PC-9 (cell line): ENCODE data around the gene ZBED4.

Source experiments
- EZH2 ChIP-seq: fragments of 200-600 bp; sonication (generic); IDR thresholded peaks from 2 replicates; pipeline ENCODE4 v1.8.0; 2017; ENCODE audit warnings: antibody characterized with exemption, low read depth
- TF ChIP-seq, protein P1 (sequence below): fragments of 200-600 bp; sonication (generic); conservative IDR thresholded peaks from 2 replicates; pipeline ENCODE4 v1.6.1; 2017; ENCODE audit warnings: mixed run types, antibody characterized with exemption, mild to moderate bottlenecking, moderate library complexity

DNA sequence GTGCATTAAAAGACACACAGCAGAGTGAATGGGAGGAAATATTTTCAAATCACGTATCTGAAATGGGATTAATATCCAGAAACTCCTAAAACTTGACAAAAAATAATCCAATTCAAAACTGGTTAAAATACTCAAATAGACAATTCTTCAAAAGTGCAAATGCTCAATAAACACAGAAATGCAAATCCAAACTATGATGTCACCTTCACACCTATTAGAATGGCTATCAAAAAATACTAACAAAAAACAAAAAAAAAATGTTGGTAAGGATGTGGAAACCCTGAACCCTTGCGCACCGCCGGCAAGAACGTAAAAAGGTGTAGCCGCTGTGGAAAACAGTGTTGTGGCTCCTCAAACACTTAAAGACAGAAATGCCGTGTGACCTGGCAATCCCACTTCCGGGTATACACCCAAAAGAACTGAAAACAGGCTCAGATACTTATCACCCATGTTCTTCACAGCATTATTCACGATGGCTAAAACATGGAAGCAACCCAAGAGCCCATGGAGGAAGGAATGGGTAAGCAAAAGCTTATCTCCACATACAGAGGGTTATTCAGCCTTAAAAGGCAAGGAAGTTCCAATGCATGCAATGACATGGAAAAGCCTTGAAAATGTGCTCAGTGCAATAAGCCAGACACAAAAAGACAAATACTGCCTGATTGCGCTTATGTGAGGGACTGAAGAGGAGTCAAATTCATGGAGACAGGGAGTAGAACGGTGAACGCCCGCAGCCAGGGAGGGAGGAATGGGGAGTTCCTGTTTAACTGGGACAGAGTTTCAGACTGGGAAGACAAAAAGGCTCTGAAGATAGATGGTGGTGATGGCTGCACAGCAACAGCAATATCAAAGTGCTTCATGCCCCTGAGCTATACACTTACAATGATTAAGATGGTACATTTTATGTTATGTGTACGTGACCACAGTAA is 45.6 kb upstream of the ZBED4 start:
- TF ChIP-seq, protein P1, sequence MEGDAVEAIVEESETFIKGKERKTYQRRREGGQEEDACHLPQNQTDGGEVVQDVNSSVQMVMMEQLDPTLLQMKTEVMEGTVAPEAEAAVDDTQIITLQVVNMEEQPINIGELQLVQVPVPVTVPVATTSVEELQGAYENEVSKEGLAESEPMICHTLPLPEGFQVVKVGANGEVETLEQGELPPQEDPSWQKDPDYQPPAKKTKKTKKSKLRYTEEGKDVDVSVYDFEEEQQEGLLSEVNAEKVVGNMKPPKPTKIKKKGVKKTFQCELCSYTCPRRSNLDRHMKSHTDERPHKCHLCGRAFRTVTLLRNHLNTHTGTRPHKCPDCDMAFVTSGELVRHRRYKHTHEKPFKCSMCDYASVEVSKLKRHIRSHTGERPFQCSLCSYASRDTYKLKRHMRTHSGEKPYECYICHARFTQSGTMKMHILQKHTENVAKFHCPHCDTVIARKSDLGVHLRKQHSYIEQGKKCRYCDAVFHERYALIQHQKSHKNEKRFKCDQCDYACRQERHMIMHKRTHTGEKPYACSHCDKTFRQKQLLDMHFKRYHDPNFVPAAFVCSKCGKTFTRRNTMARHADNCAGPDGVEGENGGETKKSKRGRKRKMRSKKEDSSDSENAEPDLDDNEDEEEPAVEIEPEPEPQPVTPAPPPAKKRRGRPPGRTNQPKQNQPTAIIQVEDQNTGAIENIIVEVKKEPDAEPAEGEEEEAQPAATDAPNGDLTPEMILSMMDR, result no peak
- no peak for TF ChIP-seq EZH2
